Liver (tissue), 3 donors: ENCODE results near the gene SLC2A1.

Source experiments
- CTCF ChIP-seq: fragments of 150-350 bp; IDR thresholded peaks from 2 replicates; pipeline ENCODE4 v1.5.1; 2017; ENCODE audit warnings: improper control_type of control experiment, low read depth, low read length; ENCODE audit not compliant: missing input control
- EGR1 ChIP-seq, 2 donors: IDR thresholded peaks; 2 replicates each; pipeline ENCODE4 v1.6.1; 2016 to 2018; ENCODE audit warnings: antibody characterized with exemption in 2 of 2, low read depth in 2 of 2
- GABPA ChIP-seq, 2 donors: IDR thresholded peaks in 1 of 2; conservative IDR thresholded peaks in 1 of 2; 2 replicates each; pipeline ENCODE4 v1.6.1; 2016; ENCODE audit warnings: antibody characterized with exemption in 2 of 2, mild to moderate bottlenecking in 1 of 2, moderate library complexity in 1 of 2
- HNF4A ChIP-seq, 2 donors: conservative IDR thresholded peaks; 2 replicates each; pipeline ENCODE4 v1.6.1; 2016; ENCODE audit warnings: antibody characterized with exemption in 2 of 2, mild to moderate bottlenecking in 2 of 2
- HNF4G ChIP-seq: IDR thresholded peaks from 2 replicates; pipeline ENCODE4 v1.6.1; 2016; ENCODE audit warnings: antibody characterized with exemption
- JUND ChIP-seq, 2 donors: IDR thresholded peaks; 2 replicates each; pipeline ENCODE4 v1.6.1; 2016; ENCODE audit warnings: antibody characterized with exemption in 2 of 2
- MAX ChIP-seq: IDR thresholded peaks from 2 replicates; pipeline ENCODE4 v1.6.1; 2016; ENCODE audit warnings: antibody characterized with exemption
- NR2F2 ChIP-seq: IDR thresholded peaks from 2 replicates; pipeline ENCODE4 v1.6.1; 2016; ENCODE audit warnings: antibody characterized with exemption
- RAD21 ChIP-seq, 2 donors: IDR thresholded peaks; 2 replicates each; pipeline ENCODE4 v1.6.1; 2016; ENCODE audit warnings: antibody characterized with exemption in 2 of 2, mild to moderate bottlenecking in 2 of 2
- REST ChIP-seq: IDR thresholded peaks from 2 replicates; pipeline ENCODE4 v1.6.1; 2016; ENCODE audit warnings: antibody characterized with exemption, mild to moderate bottlenecking
- SP1 ChIP-seq: IDR thresholded peaks from 2 replicates; pipeline ENCODE4 v1.6.1; 2018; ENCODE audit warnings: antibody characterized with exemption, mild to moderate bottlenecking
- TAF1 ChIP-seq: conservative IDR thresholded peaks from 2 replicates; pipeline ENCODE4 v1.6.1; 2016; ENCODE audit warnings: antibody characterized with exemption, mild to moderate bottlenecking
- YY1 ChIP-seq: IDR thresholded peaks from 2 replicates; pipeline ENCODE4 v1.6.1; 2016; ENCODE audit warnings: antibody characterized with exemption, mild to moderate bottlenecking
- ZBTB33 ChIP-seq: IDR thresholded peaks from 2 replicates; pipeline ENCODE4 v1.6.1; 2016; ENCODE audit warnings: antibody characterized with exemption
- donor health status: healthy.
- donor health status: healthy.

- no peak for TF ChIP-seq REST
- no peak for TF ChIP-seq CTCF
- no peak for TF ChIP-seq GABPA (IDR thresholded peaks at IDR 0.05 in 1 of 2, conservative IDR thresholded peaks at IDR 0.05 in 1 of 2)
- no peak for TF ChIP-seq EGR1 (IDR thresholded peaks at IDR 0.05; ENCODE audit: low read depth in 2 of 2)
- no peak for TF ChIP-seq HNF4G
- TF ChIP-seq TAF1: no peak
- no peak for TF ChIP-seq MAX
- no peak for TF ChIP-seq ZBTB33
- TF ChIP-seq HNF4A (conservative IDR thresholded peaks at IDR 0.05): no peak
- no peak for TF ChIP-seq NR2F2
- TF ChIP-seq JUND (IDR thresholded peaks at IDR 0.05): no peak
- TF ChIP-seq YY1: no peak
- no peak for TF ChIP-seq RAD21 (IDR thresholded peaks at IDR 0.05)
- TF ChIP-seq SP1: no peak
Measured at GRCh38 chr1:42968654-42969053, 10.0 kb upstream of the SLC2A1 start.
